CD14-positive monocyte (primary cell): ENCODE data around the gene CDKAL1. TPM values are rescaled to one million over a fixed set of nuclear protein-coding genes. Genes with fewer than 3 reads are reported as not detected.

Experiments used
- DNase-seq, 3 donors: peaks; one replicate each; pipeline ENCODE4 v3.0.0-alpha.2; 2011 to 2022
- H2AFZ ChIP-seq: 2 replicates; pipeline ENCODE4 v1.6.0; 2012; ENCODE audit warnings: mild to moderate bottlenecking, low read depth, low read length, inconsistent platforms; ENCODE audit not compliant: insufficient read depth, poor library complexity, severe bottlenecking
- H3K27ac ChIP-seq, 2 donors: 1 replicate in 1 of 2; 2 replicates in 1 of 2; pipeline ENCODE4 v1.5.1; 2012 to 2013; ENCODE audit warnings: low read length in 2 of 2, control low read depth in 1 of 2, inconsistent platforms in 1 of 2, low read depth in 1 of 2, mild to moderate bottlenecking in 1 of 2
- H3K27me3 ChIP-seq, 2 donors: one replicate each; pipeline versions ENCODE4 v1.6.0 to v1.6.1; 2011 to 2013; ENCODE audit warnings: low read length in 2 of 2; ENCODE audit not compliant: control insufficient read depth in 2 of 2, insufficient read depth in 2 of 2
- H3K36me3 ChIP-seq, 2 donors: replicated peaks in 1 of 2; 1 replicate in 1 of 2; 2 replicates in 1 of 2; pipeline versions ENCODE4 v1.5.1 to v1.6.1; 2012 to 2013; ENCODE audit warnings: low read length in 2 of 2, control low read depth in 1 of 2, inconsistent platforms in 1 of 2, mild to moderate bottlenecking in 1 of 2; ENCODE audit not compliant: insufficient read depth in 2 of 2, control insufficient read depth in 1 of 2
- H3K4me1 ChIP-seq, 2 donors: 1 replicate in 1 of 2; 2 replicates in 1 of 2; pipeline versions ENCODE4 v1.5.1 to v1.6.1; 2012 to 2013; ENCODE audit warnings: low read length in 2 of 2, control low read depth in 1 of 2, inconsistent platforms in 1 of 2, mild to moderate bottlenecking in 1 of 2, moderate library complexity in 1 of 2; ENCODE audit not compliant: insufficient read depth in 2 of 2, control insufficient read depth in 1 of 2
- H3K4me2 ChIP-seq: replicated peaks from 2 replicates; pipeline ENCODE3; 2012; ENCODE audit warnings: low read length, moderate library complexity, mild to moderate bottlenecking; ENCODE audit not compliant: poor library complexity, severe bottlenecking; ENCODE audit errors: extremely low read depth
- H3K4me3 ChIP-seq, 3 experiments: fragments of 200-600 bp in 1 of 3; sonication (generic) in 1 of 3; replicated peaks in 1 of 3; 1 replicate in 2 of 3; 2 replicates in 1 of 3; pipeline ENCODE4 v1.5.1; 2011 to 2013; ENCODE audit warnings: low read length in 3 of 3, mild to moderate bottlenecking in 3 of 3, control low read depth in 2 of 3, low read depth in 2 of 3, inconsistent platforms in 1 of 3, moderate library complexity in 1 of 3
- H3K79me2 ChIP-seq: 2 replicates; pipeline ENCODE4 v1.6.0; 2012; ENCODE audit warnings: mild to moderate bottlenecking, control low read depth, inconsistent platforms, low read length, moderate library complexity; ENCODE audit not compliant: insufficient read depth
- H3K9ac ChIP-seq: 2 replicates; pipeline ENCODE4 v1.6.0; 2017; ENCODE audit warnings: low read length, mild to moderate bottlenecking; ENCODE audit not compliant: insufficient read depth, poor library complexity, severe bottlenecking
- H3K9me3 ChIP-seq, 2 donors: replicated peaks in 1 of 2; 1 replicate in 1 of 2; 2 replicates in 1 of 2; pipeline versions ENCODE4 v1.5.1 to v1.6.1; 2012 to 2013; ENCODE audit warnings: low read length in 2 of 2, control low read depth in 1 of 2; ENCODE audit not compliant: control insufficient read depth in 1 of 2, insufficient read depth in 1 of 2
- H4K20me1 ChIP-seq: 2 replicates; pipeline ENCODE4 v1.6.0; 2012; ENCODE audit warnings: mild to moderate bottlenecking, low read length, control low read depth, moderate library complexity; ENCODE audit not compliant: insufficient read depth
- H3K27ac Mint-ChIP-seq, 7 donors: one replicate each; pipeline ENCODE4 v1.8.0; 2020; ENCODE audit warnings: mild to moderate bottlenecking in 7 of 7, mixed read lengths in 7 of 7, moderate library complexity in 6 of 7, inconsistent platforms in 2 of 7
- H3K27me3 Mint-ChIP-seq, 3 donors: one replicate each; pipeline ENCODE4 v1.8.0; 2021 to 2022; ENCODE audit warnings: low read depth in 3 of 3, mild to moderate bottlenecking in 3 of 3, mixed read lengths in 3 of 3, moderate library complexity in 3 of 3, inconsistent platforms in 1 of 3
- H3K36me3 Mint-ChIP-seq, 2 donors: one replicate each; pipeline ENCODE4 v1.8.0; 2020; ENCODE audit warnings: mixed read lengths in 2 of 2, inconsistent platforms in 1 of 2, mild to moderate bottlenecking in 1 of 2
- H3K4me1 Mint-ChIP-seq: one replicate; pipeline ENCODE4 v1.8.0; 2020; ENCODE audit warnings: mild to moderate bottlenecking, mixed read lengths
- H3K4me3 Mint-ChIP-seq, 2 donors: one replicate each; pipeline ENCODE4 v1.8.0; 2020; ENCODE audit warnings: mild to moderate bottlenecking in 2 of 2, mixed read lengths in 2 of 2, moderate library complexity in 1 of 2
- H3K9me3 Mint-ChIP-seq, 7 donors: one replicate each; pipeline ENCODE4 v1.8.0; 2020 to 2022; ENCODE audit warnings: mixed read lengths in 7 of 7, mild to moderate bottlenecking in 6 of 7, moderate library complexity in 6 of 7, inconsistent platforms in 2 of 7
- CTCF ChIP-seq: fragments of 200-600 bp; IDR thresholded peaks from one replicate; pipeline ENCODE4 v1.8.0; 2022; ENCODE audit warnings: antibody characterized with exemption, mild to moderate bottlenecking
- WGBS: methylation state at CpG from one replicate; pipeline ENCODE4 v1.1.5; 2013; ENCODE audit warnings: missing lambda C conversion rate; ENCODE audit not compliant: insufficient coverage; 5-methylcytosine and 5-hydroxymethylcytosine counted together
- intact Hi-C, 2 donors: fragments of 100-400 bp; cut with micrococcal nuclease; formaldehyde crosslinking; loops; one replicate each; pipeline versions ENCODE4 v1.15.0 to v1.15.1; 2023
- polyA plus RNA-seq, 3 donors: library from polyadenylated mRNA; depleted of rRNA in 1 of 3; unstranded in 2 of 3; stranded (reverse) in 1 of 3; fragments of 300-500 nt in 2 of 3; fragments of >200 nt in 1 of 3; fragmentation: Illumina TruSeq in 2 of 3; gene quantifications; 1 replicate in 2 of 3; 2 replicates in 1 of 3; pipeline ENCODE4 v1.2.3, GENCODE V29; 2012 to 2021

Gene CDKAL1
- polyA plus RNA-seq, 3 donors = 3.2 to 12.4 (median 8.3) TPM

- H3K4me3 ChIP-seq = no peak overlapping the region
- H3K27ac ChIP-seq = no peak overlapping the region
- no peak overlapping the region for H2AFZ ChIP-seq
- intact Hi-C loops = no loop called here
- H3K4me2 ChIP-seq = no peak overlapping the region
- H3K9me3 ChIP-seq = no peaks in the 10 kb centered on the region
- no peaks in the 10 kb centered on the region for H3K79me2 ChIP-seq
- H3K4me1 ChIP-seq = no peaks in the 10 kb centered on the region
- Mint-ChIP-seq H3K4me1 (no peaks in the 10 kb centered on the region), H3K27ac (peak overlapping the region in 1 of 7 donors; percentile 10), H3K4me3 (no peak overlapping the region), H3K36me3 (peaks cover 3 to 10% of the 10 kb centered on the region in 2 donors), H3K9me3 (no peaks in the 10 kb centered on the region), H3K27me3 (no peaks in the 10 kb centered on the region)
- no peaks in the 10 kb centered on the region for H3K27me3 ChIP-seq
- no peak for TF ChIP-seq CTCF
- H3K36me3 ChIP-seq = no peaks in the 10 kb centered on the region
- no peak overlapping the region for H3K9ac ChIP-seq
- DNase-seq = no peak
- no peaks in the 10 kb centered on the region for H4K20me1 ChIP-seq
Measured at GRCh38 chr6:20626165-20626564, 91.9 kb downstream of the CDKAL1 start.

GRCh38 chr6:20629509-20629908 is 95.3 kb downstream of the CDKAL1 start:
- no peak for TF ChIP-seq CTCF
- peak overlapping the region in 1 of 7 donors; percentile 51 for H3K27ac Mint-ChIP-seq
- H3K27ac ChIP-seq = no peak overlapping the region
- DNase-seq = no peak
- intact Hi-C loops = no loop called here
- H3K4me2 ChIP-seq = no peak overlapping the region
- H3K4me1 ChIP-seq = no peaks in the 10 kb centered on the region
- no peak overlapping the region for H3K4me3 Mint-ChIP-seq
- peaks cover 8 to 13% of the 10 kb centered on the region in 2 donors for H3K36me3 Mint-ChIP-seq
- no peaks in the 10 kb centered on the region for H3K79me2 ChIP-seq
- peaks cover 0 to 2% of the 10 kb centered on the region in 2 donors for H3K36me3 ChIP-seq
- H3K27me3 Mint-ChIP-seq = no peaks in the 10 kb centered on the region
- no peak overlapping the region for H3K9ac ChIP-seq
- 100% methylated on average over 1 of the region's 1 CpG for WGBS
- H4K20me1 ChIP-seq = no peaks in the 10 kb centered on the region
- H3K27me3 ChIP-seq = no peaks in the 10 kb centered on the region
- no peak overlapping the region for H2AFZ ChIP-seq
- H3K9me3 Mint-ChIP-seq = peaks cover 0 to 2% (median 0%) of the 10 kb centered on the region in 7 donors
- H3K9me3 ChIP-seq = no peaks in the 10 kb centered on the region
- H3K4me1 Mint-ChIP-seq = peaks cover 3% of the 10 kb centered on the region
- H3K4me3 ChIP-seq = no peak overlapping the region
